Endothelial cell of umbilical vein (primary cell): Measurements from ENCODE around the gene CNTN2. TPM values are rescaled to one million over a fixed set of nuclear protein-coding genes. Genes with fewer than 3 reads are reported as not detected.

Experiments used
- BruUV-seq: library from RNA; stranded (reverse); fragments of 400-500 nt; replicated peaks from 2 replicates; lab custom pipeline; 2021; lab: Mats Ljungman, UMichigan
- CTCF ChIA-PET: fragments of 300-600, 350-600 bp; sonication (Branson Sonifier 250); formaldehyde crosslinking; loops from one replicate; lab custom pipeline; 2021; ENCODE audit warnings: antibody characterized with exemption, inconsistent platforms; lab: Charles Lee
- POLR2A ChIA-PET: fragments of 300-600, 350-600 bp; sonication (Branson Sonifier 250); formaldehyde crosslinking; loops from one replicate; lab custom pipeline; 2021; ENCODE audit warnings: antibody characterized with exemption, inconsistent platforms; lab: Charles Lee
- DNase-seq: peaks from one replicate; pipeline ENCODE4 v3.0.0-alpha.2; 2011; ENCODE audit warnings: low read depth, low spot score
- FAIRE-seq: peaks from 2 replicates; lab custom pipeline; 2011; peaks lifted over from hg19 to GRCh38; lab: Jason Lieb, UNC
- H2AFZ ChIP-seq: 2 replicates; pipeline ENCODE4 v1.6.0; 2012; ENCODE audit warnings: low read depth, low read length, control low read depth, inconsistent platforms
- H3K27ac ChIP-seq: 2 replicates; pipeline ENCODE4 v1.5.1; 2011; ENCODE audit warnings: low read depth, mild to moderate bottlenecking, control low read depth, low read length, moderate library complexity; ENCODE audit not compliant: insufficient read depth
- H3K27me3 ChIP-seq, 2 experiments: 2 replicates each; pipeline versions ENCODE4 v1.6.0 to v1.6.1; 2011; ENCODE audit warnings: low read length in 2 of 2, mixed read lengths in 1 of 2; ENCODE audit not compliant: control insufficient read depth in 2 of 2, insufficient read depth in 2 of 2
- H3K36me3 ChIP-seq, 2 experiments: 2 replicates in 1 of 2; 3 replicates in 1 of 2; pipeline ENCODE4 v1.5.1; 2011; ENCODE audit warnings: low read length in 2 of 2, mild to moderate bottlenecking in 1 of 2, moderate library complexity in 1 of 2; ENCODE audit not compliant: control insufficient read depth in 2 of 2, insufficient read depth in 2 of 2; ENCODE audit errors: extremely low read depth in 1 of 2
- H3K4me1 ChIP-seq: 3 replicates; pipeline ENCODE4 v1.5.1; 2011; ENCODE audit warnings: mild to moderate bottlenecking, low read length; ENCODE audit not compliant: control insufficient read depth, insufficient read depth; ENCODE audit errors: extremely low read depth
- H3K4me2 ChIP-seq: 2 replicates; pipeline ENCODE4 v1.6.1; 2011; ENCODE audit warnings: low read length, control low read depth, mixed read lengths; ENCODE audit not compliant: insufficient read depth
- H3K4me3 ChIP-seq, 3 experiments: fragments of 200-600 bp in 1 of 3; sonication (generic), shearing (Covaris generic) in 1 of 3; replicated peaks in 1 of 3; 2 replicates each; pipeline ENCODE4 v1.5.1; 2011 to 2016; ENCODE audit warnings: control low read depth in 3 of 3, low read length in 3 of 3, mild to moderate bottlenecking in 2 of 3, inconsistent platforms in 1 of 3, low read depth in 1 of 3, moderate library complexity in 1 of 3; ENCODE audit not compliant: insufficient read depth in 1 of 3
- H3K79me2 ChIP-seq: 2 replicates; pipeline ENCODE4 v1.6.0; 2012; ENCODE audit warnings: low read length, inconsistent platforms; ENCODE audit not compliant: control insufficient read depth, insufficient read depth
- H3K9ac ChIP-seq: replicated peaks from 2 replicates; pipeline ENCODE3; 2011; ENCODE audit warnings: low read length, control low read depth; ENCODE audit not compliant: insufficient read depth; ENCODE audit errors: extremely low read depth
- H3K9me1 ChIP-seq: replicated peaks from 3 replicates; pipeline ENCODE4 v1.6.0; 2011; ENCODE audit warnings: mild to moderate bottlenecking, low read length; ENCODE audit not compliant: control insufficient read depth, insufficient read depth; ENCODE audit errors: extremely low read depth
- H3K9me3 ChIP-seq: replicated peaks from 2 replicates; pipeline ENCODE4 v1.5.1; 2012; ENCODE audit warnings: low read length, inconsistent platforms; ENCODE audit not compliant: control insufficient read depth, insufficient read depth
- H4K20me1 ChIP-seq: replicated peaks from 2 replicates; pipeline ENCODE3; 2011; ENCODE audit warnings: mild to moderate bottlenecking, low read length; ENCODE audit not compliant: control insufficient read depth, insufficient read depth; ENCODE audit errors: extremely low read depth
- CTCF ChIP-seq, 2 donors: IDR thresholded peaks; 1 replicate in 1 of 2; 2 replicates in 1 of 2; pipeline ENCODE4 v1.5.1; 2011; ENCODE audit warnings: low read length in 2 of 2, mild to moderate bottlenecking in 2 of 2, moderate library complexity in 2 of 2, control low read depth in 1 of 2, inconsistent platforms in 1 of 2, low read depth in 1 of 2; ENCODE audit not compliant: insufficient read depth in 1 of 2; ENCODE audit errors: extremely low read depth in 1 of 2
- GATA2 ChIP-seq: IDR thresholded peaks from 2 replicates; pipeline ENCODE4 v1.7.0; 2011; ENCODE audit warnings: low read depth, mild to moderate bottlenecking, moderate library complexity, mixed read lengths, low read length; ENCODE audit not compliant: insufficient read length, insufficient read depth
- JUN ChIP-seq: IDR thresholded peaks from 2 replicates; pipeline ENCODE4 v1.6.1; 2011; ENCODE audit warnings: borderline replicate concordance, low read depth; ENCODE audit not compliant: insufficient read length, insufficient read depth
- MAX ChIP-seq: IDR thresholded peaks from 2 replicates; pipeline ENCODE4 v1.6.1; 2011; ENCODE audit not compliant: insufficient read depth, insufficient read length
- MYC ChIP-seq: IDR thresholded peaks from one replicate; pipeline ENCODE4 v1.6.1; 2011; ENCODE audit warnings: mild to moderate bottlenecking, low read depth, low read length
- POLR2A ChIP-seq: IDR thresholded peaks from 2 replicates; pipeline ENCODE4 v1.6.1; 2012; ENCODE audit warnings: low read depth, mild to moderate bottlenecking, control low read depth, low read length
- POLR2AphosphoS5 ChIP-seq: IDR thresholded peaks from 2 replicates; pipeline ENCODE4 v1.6.1; 2012; ENCODE audit warnings: low read depth, mild to moderate bottlenecking, control low read depth, low read length, moderate library complexity; ENCODE audit not compliant: insufficient read depth
- dilution Hi-C: fragments of 300-500 bp; cut with MboI; formaldehyde crosslinking; loops from one replicate; pipeline ENCODE4 v1.15.0; 2019; ENCODE audit warnings: low sequenced_read_pairs; ENCODE audit not compliant: extremely low pct_ligation_motif_present
- intact Hi-C: fragments of 100-400 bp; cut with micrococcal nuclease; formaldehyde crosslinking; loops from one replicate; pipeline ENCODE4 v1.10.0; 2022
- polyA plus RNA-seq, 4 experiments: library from polyadenylated mRNA; depleted of rRNA in 3 of 4; stranded (reverse) in 3 of 4; unstranded in 1 of 4; fragments of >200 nt; gene quantifications; 2 replicates each; pipeline versions ENCODE4 v1.2.1 to v1.2.3, GENCODE V29; 2011 to 2012; ENCODE audit warnings: missing spikeins in 1 of 4
- total RNA-seq: library from RNA; stranded (reverse); gene quantifications from 2 replicates; pipeline ENCODE4 v1.2.3, GENCODE V29; 2021

CNTN2 gene
- total and polyA plus RNA-seq, 2 donors (not counting 3 experiments of a cell fraction or from before 2014, with no cell fraction given): not detected

- DNase-seq: no peak
Measured at GRCh38 chr1:205068457-205069040, 25.5 kb downstream of the CNTN2 start.

More at GRCh38 chr1:205068457-205069040, 25.5 kb downstream of the CNTN2 start:
- no peaks in the 10 kb centered on the region for H4K20me1 ChIP-seq
- H3K9me3 ChIP-seq: no peaks in the 10 kb centered on the region
- dilution Hi-C loops: no loop called here
- no peak overlapping the region for H3K4me3 ChIP-seq
- no peak for FAIRE-seq
- H3K4me1 ChIP-seq: no peaks in the 10 kb centered on the region
- H3K9me1 ChIP-seq: no peaks in the 10 kb centered on the region
- CTCF ChIA-PET: interaction anchor here (1.1 to 1.2 kb wide), 2 partner anchors 185 to 262 kb away, joined by 3 read pairs; no protein-coding TSS in a partner anchor
- POLR2A ChIA-PET: no interaction called here
- no peak overlapping the region for H3K27ac ChIP-seq
- H3K79me2 ChIP-seq: no peaks in the 10 kb centered on the region
- H3K4me2 ChIP-seq: no peak overlapping the region
- no peaks in the 10 kb centered on the region for H3K27me3 ChIP-seq
- intact Hi-C loops: no loop called here
- no TSS peak for BruUV-seq
- no peak overlapping the region for H3K9ac ChIP-seq
- H2AFZ ChIP-seq: no peak overlapping the region
- no peaks in the 10 kb centered on the region for H3K36me3 ChIP-seq
- TF ChIP-seq JUN: no peak
- no peak for TF ChIP-seq POLR2AphosphoS5
- no peak for TF ChIP-seq GATA2
- no peak for TF ChIP-seq CTCF (IDR thresholded peaks at IDR 0.05; ENCODE audit: extremely low read depth in 1 of 2, insufficient read depth in 1 of 2, low read depth in 1 of 2, low read length in 2 of 2)
- TF ChIP-seq MYC: no peak
- no peak for TF ChIP-seq POLR2A
- no peak for TF ChIP-seq MAX
